Breast epithelium (tissue), 3 donors: ENCODE results near the gene PADI2.

Experiments used
- CTCF ChIP-seq, 3 donors: fragments of 450-650 bp; IDR thresholded peaks; one replicate each; pipeline ENCODE4 v1.5.1; 2016 to 2017; ENCODE audit warnings: antibody characterized with exemption in 3 of 3, mild to moderate bottlenecking in 3 of 3, moderate library complexity in 3 of 3
- POLR2A ChIP-seq: fragments of 450-650 bp; IDR thresholded peaks from one replicate; pipeline ENCODE4 v1.6.1; 2016; ENCODE audit warnings: antibody characterized with exemption, mild to moderate bottlenecking, moderate library complexity

- TF ChIP-seq CTCF (IDR thresholded peaks at IDR 0.05), result no peak
- TF ChIP-seq POLR2A, result no peak
Observed at GRCh38 chr1:17112076-17112475, 7.2 kb downstream of the PADI2 start.
